Endothelial cell (in vitro differentiated cells): Measurements from ENCODE around the gene OXNAD1. TPM values are rescaled to one million over a fixed set of nuclear protein-coding genes. Genes with fewer than 3 reads are reported as not detected.
A peak's percentile ranks its signal among the peaks of the same experiment; 100 is the strongest.

Experiments used
- DNase-seq: peaks from one replicate; pipeline ENCODE4 v3.0.0; 2021; ENCODE audit warnings: low spot score
- H3K27ac Mint-ChIP-seq: one replicate; pipeline ENCODE4 v1.8.0; 2021; ENCODE audit warnings: mixed read lengths, inconsistent platforms; ENCODE audit not compliant: unreplicated experiment
- H3K27me3 Mint-ChIP-seq: one replicate; pipeline ENCODE4 v1.8.0; 2021; ENCODE audit warnings: mild to moderate bottlenecking, moderate library complexity, mixed read lengths, inconsistent platforms; ENCODE audit not compliant: unreplicated experiment
- H3K36me3 Mint-ChIP-seq: one replicate; pipeline ENCODE4 v1.8.0; 2021; ENCODE audit warnings: mild to moderate bottlenecking, low read depth, mixed read lengths, inconsistent platforms; ENCODE audit not compliant: unreplicated experiment
- H3K4me1 Mint-ChIP-seq: one replicate; pipeline ENCODE4 v1.8.0; 2021; ENCODE audit warnings: mild to moderate bottlenecking, mixed read lengths, inconsistent platforms; ENCODE audit not compliant: unreplicated experiment
- H3K4me3 Mint-ChIP-seq: one replicate; pipeline ENCODE4 v1.8.0; 2021; ENCODE audit warnings: mild to moderate bottlenecking, mixed read lengths, inconsistent platforms; ENCODE audit not compliant: unreplicated experiment
- H3K9me3 Mint-ChIP-seq: one replicate; pipeline ENCODE4 v1.8.0; 2021; ENCODE audit warnings: mixed read lengths, inconsistent platforms; ENCODE audit not compliant: unreplicated experiment
- CTCF ChIP-seq: fragments of 200-600 bp; sonication (generic); IDR thresholded peaks from one replicate; pipeline ENCODE4 v1.5.0; 2021; ENCODE audit warnings: antibody characterized with exemption; ENCODE audit not compliant: unreplicated experiment
- total RNA-seq: library from RNA; stranded (reverse); fragmentation: NEBNext Ultra II Directional; extraction: Animal tissue kit (Norgen Biotek cat#: 25700); gene quantifications from one replicate; pipeline ENCODE4 v1.2.1, GENCODE V29; 2021; ENCODE audit not compliant: unreplicated experiment

The OXNAD1 gene
- total RNA-seq, 1 donor from 2014 or later: 10.9 TPM

- Mint-ChIP-seq H3K36me3 (peaks cover 31% of the 10 kb centered on the region), H3K9me3 (peaks cover 4% of the 10 kb centered on the region), H3K4me3 (no peak overlapping the region), H3K4me1 (peaks cover 6% of the 10 kb centered on the region), H3K27me3 (peaks cover 2% of the 10 kb centered on the region), H3K27ac (no peak overlapping the region)
- DNase-seq: no peak
- TF ChIP-seq CTCF: no peak
Observed at GRCh38 chr3:16326724-16327349, 61.8 kb downstream of the OXNAD1 start.

- TF ChIP-seq CTCF: no peak
- Mint-ChIP-seq H3K27ac (no peak overlapping the region), H3K36me3 (peaks cover 40% of the 10 kb centered on the region)
Observed at GRCh38 chr3:16328124-16328523, 63.1 kb downstream of the OXNAD1 start.

GRCh38 chr3:16329036-16329825 lies 64.2 kb downstream of the OXNAD1 start:
- TF ChIP-seq CTCF: no peak
- peaks cover 6% of the 10 kb centered on the region for H3K4me1 Mint-ChIP-seq
- H3K36me3 Mint-ChIP-seq: peaks cover 43% of the 10 kb centered on the region
- H3K4me3 Mint-ChIP-seq: no peak overlapping the region
- DNase-seq: no peak
- H3K27me3 Mint-ChIP-seq: peaks cover 2% of the 10 kb centered on the region
- H3K9me3 Mint-ChIP-seq: peaks cover 14% of the 10 kb centered on the region
- H3K27ac Mint-ChIP-seq: peak overlapping the region; percentile 30

More at GRCh38 chr3:16328124-16328523, 63.1 kb downstream of the OXNAD1 start:
- Mint-ChIP-seq H3K9me3 (peaks cover 14% of the 10 kb centered on the region), H3K27me3 (peaks cover 2% of the 10 kb centered on the region), H3K4me3 (no peak overlapping the region), H3K4me1 (peaks cover 6% of the 10 kb centered on the region)
- no peak for DNase-seq

- Mint-ChIP-seq H3K36me3 (peaks cover 48% of the 10 kb centered on the region), H3K4me1 (peaks cover 6% of the 10 kb centered on the region), H3K27ac (no peak overlapping the region), H3K9me3 (peaks cover 14% of the 10 kb centered on the region), H3K27me3 (peaks cover 2% of the 10 kb centered on the region), H3K4me3 (no peak overlapping the region)
- TF ChIP-seq CTCF: no peak
- no peak for DNase-seq
Observed at GRCh38 chr3:16329826-16330129, 64.8 kb downstream of the OXNAD1 start.

GRCh38 chr3:16330351-16330750 lies 65.3 kb downstream of the OXNAD1 start:
- Mint-ChIP-seq H3K27me3 (peaks cover 2% of the 10 kb centered on the region), H3K27ac (no peak overlapping the region), H3K9me3 (peaks cover 14% of the 10 kb centered on the region), H3K4me1 (peaks cover 6% of the 10 kb centered on the region), H3K4me3 (peak overlapping the region; percentile 18), H3K36me3 (peaks cover 54% of the 10 kb centered on the region)
- DNase-seq: no peak
- TF ChIP-seq CTCF: no peak
